ENCODE measurements around the gene CSK. TPM values are rescaled to one million over a fixed set of nuclear protein-coding genes. Genes with fewer than 3 reads are reported as not detected.

The CSK gene
- total and polyA plus RNA-seq, 2 experiments from 2014 or later = 13.6 to 27.5 TPM

GRCh38 chr15:74835312-74835823 is 53.5 kb downstream of the CSK start:
- ATAC-seq = peak; percentile 94
- H3K4me3 Mint-ChIP-seq = no peak overlapping the region
- peak; percentile 88 to 98 for TF ChIP-seq CTCF (conservative IDR thresholded peaks at IDR 0.05; ENCODE audit: low read depth in 2 of 2)
- no peak for TF ChIP-seq EZH2phosphoT487 (IDR thresholded peaks at IDR 0.05; ENCODE audit: unreplicated experiment)
- TF ChIP-seq CREB1 (CRISPR knock-in tag; IDR thresholded peaks at IDR 0.05; ENCODE audit: low read depth) = 0 out of 2 replicates have a peak, but pooled peaks have one; percentile 14
- Histone ChIP-seq H3K27me3 (ENCODE audit: insufficient read depth) (no peaks in the 10 kb centered on the region), H3K9me2 (ENCODE audit: insufficient read depth) (no peaks in the 10 kb centered on the region), H3K36me3 (ENCODE audit: insufficient read depth) (no peaks in the 10 kb centered on the region; the same call in 1 of the 2 replicates), H3K27ac (ENCODE audit: low read depth) (no peak overlapping the region), H2AFZ (no peak overlapping the region), H3K4me1 (ENCODE audit: insufficient read depth) (no peaks in the 10 kb centered on the region), H4K20me1 (replicated peaks; ENCODE audit: insufficient read depth) (no peaks in the 10 kb centered on the region; the same call in 1 of the 2 replicates), H3K4me2 (no peak overlapping the region), H3F3A (replicated peaks; ENCODE audit: low read depth) (peaks cover 4% of the 10 kb centered on the region; the same call in 1 of the 2 replicates), H3K4me3 (no peak overlapping the region), H3K79me2 (replicated peaks; ENCODE audit: insufficient read depth) (no peaks in the 10 kb centered on the region)
- peaks cover 21% of the 10 kb centered on the region for H3K4me1 Mint-ChIP-seq
- peaks cover 18% of the 10 kb centered on the region for H3K27me3 Mint-ChIP-seq (ENCODE audit: insufficient read depth, low read depth, poor library complexity)
- DNase-seq (ENCODE audit: low spot score) = peak; percentile 96
- peak overlapping the region; percentile 95 for H3K27ac Mint-ChIP-seq
- peaks cover 7% of the 10 kb centered on the region for H3K36me3 Mint-ChIP-seq (ENCODE audit: low read depth)
- no peaks in the 10 kb centered on the region; the same call in 2 of the 3 replicates for H3K9me3 Mint-ChIP-seq

GRCh38 chr15:74836846-74837245 is 55.0 kb downstream of the CSK start:
- no peaks in the 10 kb centered on the region for H3K9me2 ChIP-seq (ENCODE audit: insufficient read depth)
- H3K4me2 ChIP-seq = no peak overlapping the region
- ATAC-seq = no peak
- no peaks in the 10 kb centered on the region for H3K79me2 ChIP-seq (replicated peaks; ENCODE audit: insufficient read depth)
- no peaks in the 10 kb centered on the region; the same call in 1 of the 2 replicates for H3K36me3 ChIP-seq (ENCODE audit: insufficient read depth)
- no peaks in the 10 kb centered on the region for H3K27me3 ChIP-seq (ENCODE audit: insufficient read depth)
- H4K20me1 ChIP-seq (replicated peaks; ENCODE audit: insufficient read depth) = no peaks in the 10 kb centered on the region; the same call in 1 of the 2 replicates
- peaks cover 4% of the 10 kb centered on the region; the same call in 1 of the 2 replicates for H3F3A ChIP-seq (replicated peaks; ENCODE audit: low read depth)
- H2AFZ ChIP-seq = no peak overlapping the region
- H3K27ac ChIP-seq (ENCODE audit: low read depth) = no peak overlapping the region
- Mint-ChIP-seq H3K4me3 (no peak overlapping the region), H3K9me3 (no peaks in the 10 kb centered on the region; the same call in 2 of the 3 replicates), H3K27ac (no peak overlapping the region), H3K36me3 (ENCODE audit: low read depth) (peaks cover 19% of the 10 kb centered on the region), H3K4me1 (peaks cover 32% of the 10 kb centered on the region), H3K27me3 (ENCODE audit: insufficient read depth, low read depth, poor library complexity) (peaks cover 24% of the 10 kb centered on the region)
- no peak for DNase-seq (ENCODE audit: low spot score)
- H3K4me3 ChIP-seq = no peak overlapping the region
- no peaks in the 10 kb centered on the region; the same call in 1 of the 2 replicates for H3K4me1 ChIP-seq (ENCODE audit: insufficient read depth)
- TF ChIP-seq ZNF462 (CRISPR knock-in tag; IDR thresholded peaks at IDR 0.05) (no peak), STAT1 (IDR thresholded peaks at IDR 0.05; ENCODE audit: unreplicated experiment) (no peak), CTCF (conservative IDR thresholded peaks at IDR 0.05; ENCODE audit: low read depth in 2 of 2) (no peak), EZH2 (IDR thresholded peaks at IDR 0.05; ENCODE audit: low read depth, unreplicated experiment) (no peak), ZNF331 (CRISPR knock-in tag; IDR thresholded peaks at IDR 0.05; ENCODE audit: low read depth) (no peak), POLR2AphosphoS5 (IDR thresholded peaks at IDR 0.05; ENCODE audit: low read depth) (no peak), JUNB (IDR thresholded peaks at IDR 0.05; ENCODE audit: unreplicated experiment) (no peak), ZNF114 (CRISPR knock-in tag; IDR thresholded peaks at IDR 0.05) (no peak)

Measured in GM23338 (cell line).